ENCODE results near the gene APOBEC3B. TPM values are rescaled to one million over a fixed set of nuclear protein-coding genes. Genes with fewer than 3 reads are reported as not detected.
"Not testable (repeated sequence)": the region's sequence is repeated elsewhere in the genome, so short reads cannot be mapped to it uniquely, and the experiment has no call there.

APOBEC3B gene
- polyA plus RNA-seq, 12 donors, result 1.2 to 8.5 (median 3.2) TPM; not detected in 1

GRCh38 chr22:38992871-38993371 lies 10.8 kb downstream of the APOBEC3B start:
- not testable (repeated sequence) for DNase-seq

DNA sequence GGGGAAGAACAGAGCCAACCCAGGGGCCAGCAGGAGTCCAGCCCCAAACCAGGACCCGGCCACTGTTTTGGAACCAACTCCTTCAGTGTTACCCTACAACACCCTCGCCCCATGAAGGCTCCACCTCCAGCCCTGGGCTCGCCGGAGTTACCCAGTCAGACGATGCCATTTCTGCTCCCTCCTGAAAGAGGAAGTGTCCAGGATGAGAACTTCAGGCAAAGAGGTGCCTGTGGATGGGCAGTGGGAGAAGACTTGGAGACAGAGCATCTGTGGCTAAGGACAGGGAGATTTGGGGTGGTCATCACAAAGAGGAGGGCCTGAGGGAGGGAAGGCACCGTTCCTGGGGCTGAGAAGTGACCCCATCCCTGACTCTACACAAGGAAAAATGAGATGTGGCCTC lies 14.0 kb downstream of the APOBEC3B start:
- DNase-seq, result no peak

DNA sequence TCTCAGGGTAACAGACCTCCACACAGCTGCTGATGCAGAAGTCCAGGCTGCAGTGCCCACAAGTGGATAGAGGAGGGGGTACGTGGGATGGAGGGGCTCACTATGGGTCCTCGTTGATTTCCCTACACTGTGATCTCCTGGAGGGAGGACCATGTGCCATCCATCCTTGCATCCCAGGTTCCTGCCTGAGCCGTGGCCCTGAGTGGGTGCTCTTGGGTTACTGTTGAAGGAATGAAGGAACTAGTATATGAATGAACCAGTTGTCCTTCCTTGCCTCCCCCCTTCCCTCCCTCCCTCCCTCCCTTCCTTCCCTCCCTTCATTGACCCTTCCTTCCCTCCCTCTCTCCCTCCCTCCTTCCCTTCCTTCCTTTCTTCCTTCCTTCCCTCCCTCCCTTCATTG lies 15.4 kb downstream of the APOBEC3B start:
- DNase-seq, result no peak

- DNase-seq, result peak; percentile 85
Observed at GRCh38 chr22:39003165-39003638, 21.1 kb downstream of the APOBEC3B start.

DNA sequence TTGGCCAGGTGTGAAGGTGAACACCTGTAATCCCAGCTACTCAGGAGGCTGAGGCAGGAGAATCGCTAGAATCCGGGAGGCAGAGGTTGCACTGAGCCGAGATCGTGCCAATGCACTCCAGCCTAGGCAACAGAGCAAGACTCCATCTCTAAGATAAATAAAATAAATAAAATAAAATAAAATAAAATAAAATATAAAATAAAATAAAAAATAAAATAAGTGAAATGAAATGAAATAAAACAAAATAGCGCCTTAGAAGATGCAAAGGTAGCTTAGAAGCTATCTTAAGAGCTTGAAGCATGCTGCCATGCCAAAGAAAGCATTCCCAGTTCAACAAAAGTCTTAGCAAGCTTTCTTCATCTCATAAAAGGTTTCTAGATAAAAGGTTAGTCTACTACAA lies 25.0 kb downstream of the APOBEC3B start:
- DNase-seq, result no peak

- DNase-seq, result not testable (repeated sequence)
Observed at GRCh38 chr22:39008271-39008850, 26.2 kb downstream of the APOBEC3B start.

DNA sequence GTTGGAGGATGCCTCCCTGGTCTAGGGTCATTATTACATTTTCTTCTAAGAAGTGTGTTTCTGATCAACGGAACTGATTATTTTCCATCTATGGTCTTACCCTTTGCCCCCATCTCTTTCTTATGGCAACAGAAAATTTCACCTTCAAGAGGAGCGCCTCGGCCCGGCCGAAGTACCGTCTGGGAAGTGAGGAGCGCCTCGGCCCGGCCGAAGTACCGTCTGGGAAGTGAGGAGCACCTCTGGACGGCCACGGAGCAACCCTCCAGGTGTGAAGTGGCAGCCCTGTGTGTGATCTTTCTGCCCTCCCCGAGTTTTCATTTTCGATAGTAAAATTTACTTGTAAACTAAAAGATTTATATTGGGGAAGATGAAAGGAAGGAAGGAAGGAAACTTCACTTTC lies 28.8 kb downstream of the APOBEC3B start:
- no peak for DNase-seq

GRCh38 chr22:39012533-39013511 lies 30.7 kb downstream of the APOBEC3B start:
- no peak for DNase-seq

DNA sequence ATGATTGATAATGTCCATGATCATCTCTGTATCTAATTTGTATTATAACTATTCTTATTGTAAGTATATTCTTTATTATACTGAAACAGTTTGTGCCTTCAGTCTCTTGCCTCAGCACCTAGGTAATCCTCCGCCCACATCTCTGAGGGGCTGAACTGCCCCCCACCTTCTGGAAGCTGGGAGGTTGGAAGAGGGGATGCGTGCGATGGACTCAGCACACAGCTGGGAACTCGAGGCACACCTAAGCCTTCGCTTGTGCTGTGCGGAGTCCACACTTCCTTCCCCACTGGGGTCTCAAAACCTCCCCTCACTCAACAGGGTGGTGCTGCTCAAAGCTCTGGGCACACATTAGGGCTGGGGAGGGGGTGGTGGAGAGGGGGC lies 31.4 kb downstream of the APOBEC3B start:
- DNase-seq, result not testable (repeated sequence)

- peak; percentile 56 for DNase-seq
Observed at GRCh38 chr22:39013942-39014722, 32.0 kb downstream of the APOBEC3B start, which contains the start of gene APOBEC3C. APOBEC3C (plus strand) TSS chr22:39014257; CDS start chr22:39014363, 106 bp downstream.

DNA sequence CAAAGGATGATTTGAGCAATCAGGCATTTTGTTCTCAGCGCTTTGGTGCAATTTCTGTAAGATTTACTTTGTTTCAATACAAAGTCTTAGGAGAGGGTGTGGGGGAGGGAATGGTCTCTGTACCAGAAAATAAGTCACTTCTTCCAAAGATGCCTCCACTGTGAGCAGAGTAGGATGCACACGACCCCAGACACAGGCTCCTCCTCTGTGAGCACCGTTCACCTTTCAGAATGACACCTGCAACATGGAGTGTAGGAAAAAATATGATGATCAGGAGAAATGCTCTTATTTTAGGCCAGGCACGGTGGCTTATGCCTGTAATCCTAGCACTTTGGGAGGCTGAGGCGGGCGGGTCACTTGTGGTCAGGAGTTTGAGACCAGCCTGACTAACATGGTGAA lies 32.6 kb downstream of the APOBEC3B start:
- not testable (repeated sequence) for DNase-seq

DNA sequence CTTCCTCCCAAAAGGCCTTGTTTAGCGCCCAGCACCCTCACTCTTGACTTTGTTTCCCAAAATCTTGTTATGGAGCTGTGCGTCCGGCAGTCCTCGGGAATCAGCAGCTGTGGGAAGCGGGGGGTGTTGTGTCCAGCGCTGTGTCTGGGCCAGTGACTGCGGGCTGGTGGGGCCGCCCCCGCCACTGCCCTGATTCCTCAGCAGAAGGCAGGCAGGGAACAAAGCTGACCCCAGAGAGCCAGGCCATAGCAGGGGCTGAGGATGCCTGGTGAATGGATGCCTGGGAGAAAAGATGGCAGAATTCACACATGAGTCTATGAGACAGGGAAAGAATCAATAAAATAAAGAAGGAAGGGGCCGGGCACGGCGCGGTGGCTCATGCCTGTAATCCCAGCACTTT lies 34.4 kb downstream of the APOBEC3B start:
- no peak for DNase-seq

- no peak for DNase-seq
Observed at GRCh38 chr22:39017596-39018365, 35.6 kb downstream of the APOBEC3B start.

- DNase-seq, result not testable (repeated sequence)
Observed at GRCh38 chr22:39020021-39020651, 38.0 kb downstream of the APOBEC3B start.

GRCh38 chr22:39021552-39022250 lies 39.6 kb downstream of the APOBEC3B start:
- DNase-seq, result no peak

- no peak for DNase-seq
Observed at GRCh38 chr22:39024519-39025308, 42.6 kb downstream of the APOBEC3B start.

DNA sequence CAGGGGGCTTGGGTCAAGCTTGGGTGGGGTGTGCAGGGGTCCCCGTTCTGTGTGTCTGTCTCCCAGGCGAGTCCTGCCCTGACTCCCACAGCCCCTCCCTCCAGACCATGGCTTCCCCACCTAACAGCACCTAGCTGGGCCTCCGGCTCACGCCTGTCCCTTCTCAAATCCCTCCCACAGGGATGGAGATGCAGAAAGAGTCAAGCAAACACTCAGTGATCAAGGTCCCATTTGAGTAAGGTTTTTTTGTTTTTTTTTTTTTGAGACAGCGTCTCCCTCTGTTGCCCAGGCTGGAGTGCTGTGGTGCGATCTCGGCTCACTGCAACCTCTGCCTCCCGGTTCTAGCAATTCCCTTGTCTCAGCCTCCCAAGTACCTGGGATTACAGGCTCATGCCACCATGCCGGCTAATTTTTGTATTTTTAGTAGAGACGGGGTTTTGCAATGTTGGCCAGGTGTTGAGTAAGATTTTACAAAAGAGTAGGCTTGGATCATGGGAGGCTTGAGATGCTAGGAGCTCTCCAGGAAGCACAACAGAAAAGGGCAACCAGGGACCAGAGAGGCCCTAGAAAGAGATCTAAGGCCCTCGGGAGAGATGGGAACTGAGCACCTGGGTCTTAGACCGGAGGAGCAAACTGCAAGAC lies 44.5 kb downstream of the APOBEC3B start:
- DNase-seq, result no peak

- DNase-seq, result no peak
Observed at GRCh38 chr22:39027717-39028116, 45.6 kb downstream of the APOBEC3B start.

Measured in muscle of arm (tissue), 12 donors.